HCT116 (cell line): Measurements from ENCODE around the gene EXOC4. TPM values are rescaled to one million over a fixed set of nuclear protein-coding genes. Genes with fewer than 3 reads are reported as not detected.

Experiments
- ATAC-seq: fragments of 200-7000 bp; cut with Tn5 transposase; 2 replicates; pipeline ENCODE4 v1.9.1; 2020; ENCODE audit warnings: mild to moderate bottlenecking, moderate library complexity
- BruUV-seq: library from RNA; stranded (reverse); fragments of 400-500 nt; replicated peaks from 2 replicates; lab custom pipeline; 2021; lab: Mats Ljungman, UMichigan
- CTCF ChIA-PET: fragments of 300-600 bp; sonication (Branson Sonifier 250); formaldehyde crosslinking; loops from one replicate; lab custom pipeline; 2021; ENCODE audit warnings: antibody characterized with exemption; lab: Charles Lee
- POLR2A ChIA-PET: fragments of 300-600, 350-600 bp; sonication (Branson Sonifier 250); formaldehyde crosslinking; loops from one replicate; lab custom pipeline; 2021; ENCODE audit warnings: antibody characterized with exemption; lab: Charles Lee
- RAD21 ChIA-PET, 2 experiments: fragments of 300-600 bp; sonication (Branson Sonifier 250); formaldehyde crosslinking; loops; one replicate each; lab custom pipeline; 2023; ENCODE audit warnings: low total read pairs in 2 of 2; ENCODE audit not compliant: uncharacterized antibody in 2 of 2, unreplicated experiment in 2 of 2, low non-redundant PET in 1 of 2; lab: Charles Lee
- DNase-seq: peaks from one replicate; pipeline ENCODE4 v3.0.0-alpha.2; 2010; ENCODE audit warnings: low read depth, low spot score
- H2AFZ ChIP-seq: fragments of 200-600 bp; shearing (Covaris generic), sonication (generic); 2 replicates; pipeline ENCODE4 v1.6.1; 2017; ENCODE audit warnings: low read depth, mixed run types, mixed read lengths, antibody characterized with exemption, low read length; ENCODE audit not compliant: poor library complexity, severe bottlenecking
- H3K27ac ChIP-seq: 2 replicates; pipeline ENCODE4 v1.5.1; 2012; ENCODE audit warnings: low read depth, low read length
- H3K27me3 ChIP-seq: fragments of 200-600 bp; sonication (generic); 2 replicates; pipeline ENCODE4 v1.6.1; 2016; ENCODE audit warnings: mixed run types, low read length, mixed read lengths; ENCODE audit not compliant: insufficient read depth
- H3K36me3 ChIP-seq, 2 experiments: fragments of 200-500 bp in 1 of 2; fragments of 200-600 bp in 1 of 2; sonication (Bioruptor generic) in 1 of 2; sonication (generic) in 1 of 2; 2 replicates each; pipeline versions ENCODE4 v1.5.1 to v1.6.1; 2014 to 2016; ENCODE audit warnings: low read length in 2 of 2, inconsistent platforms in 1 of 2, mixed read lengths in 1 of 2, mixed run types in 1 of 2; ENCODE audit not compliant: insufficient read depth in 2 of 2, control insufficient read depth in 1 of 2
- H3K4me1 ChIP-seq, 2 experiments: fragments of 200-600 bp in 1 of 2; sonication (generic) in 1 of 2; 2 replicates each; pipeline versions ENCODE4 v1.5.1 to v1.6.1; 2012 to 2017; ENCODE audit warnings: low read length in 2 of 2, inconsistent platforms in 1 of 2, mild to moderate bottlenecking in 1 of 2, mixed read lengths in 1 of 2, mixed run types in 1 of 2, moderate library complexity in 1 of 2; ENCODE audit not compliant: insufficient read depth in 2 of 2, control insufficient read depth in 1 of 2
- H3K4me2 ChIP-seq: fragments of 200-600 bp; sonication (generic); 2 replicates; pipeline ENCODE4 v1.6.1; 2017; ENCODE audit warnings: mixed run types, low read length, mixed read lengths
- H3K4me3 ChIP-seq, 2 experiments: fragments of 200-600 bp in 1 of 2; sonication (generic) in 1 of 2; replicated peaks in 1 of 2; 2 replicates each; pipeline ENCODE4 v1.5.1; 2011 to 2016; ENCODE audit warnings: low read length in 2 of 2, control low read depth in 1 of 2, low read depth in 1 of 2, mild to moderate bottlenecking in 1 of 2, mixed read lengths in 1 of 2, mixed run types in 1 of 2
- H3K79me2 ChIP-seq: fragments of 200-600 bp; sonication (generic); 2 replicates; pipeline ENCODE4 v1.6.1; 2017; ENCODE audit warnings: mild to moderate bottlenecking, mixed run types, low read length, moderate library complexity, mixed read lengths; ENCODE audit not compliant: insufficient read depth
- H3K9ac ChIP-seq: fragments of 200-600 bp; sonication (generic); 2 replicates; pipeline ENCODE4 v1.6.1; 2016; ENCODE audit warnings: low read length, mixed read lengths
- H3K9me2 ChIP-seq: fragments of 200-600 bp; sonication (generic), shearing (Covaris generic); 2 replicates; pipeline ENCODE4 v1.6.1; 2017; ENCODE audit warnings: mixed run types, mild to moderate bottlenecking, moderate library complexity; ENCODE audit not compliant: insufficient read depth
- H3K9me3 ChIP-seq, 2 experiments: fragments of 200-500 bp in 1 of 2; fragments of 200-600 bp in 1 of 2; sonication (Bioruptor generic) in 1 of 2; sonication (generic) in 1 of 2; 2 replicates each; pipeline ENCODE4 v1.6.1; 2014 to 2017; ENCODE audit warnings: low read length in 2 of 2, mixed read lengths in 2 of 2, inconsistent platforms in 1 of 2, low read depth in 1 of 2, mild to moderate bottlenecking in 1 of 2, mixed run types in 1 of 2, moderate library complexity in 1 of 2; ENCODE audit not compliant: control insufficient read depth in 1 of 2, insufficient read depth in 1 of 2
- H4K20me1 ChIP-seq: fragments of 200-600 bp; sonication (generic), shearing (Covaris generic); 2 replicates; pipeline ENCODE4 v1.6.1; 2017; ENCODE audit warnings: mixed run types, mild to moderate bottlenecking, moderate library complexity; ENCODE audit not compliant: insufficient read depth
- EGR1 ChIP-seq: IDR thresholded peaks from 2 replicates; pipeline ENCODE4 v1.6.1; 2012; ENCODE audit warnings: low read depth
- EZH2phosphoT487 ChIP-seq: fragments of 200-600 bp; IDR thresholded peaks from 2 replicates; pipeline ENCODE4 v1.6.1; 2018; ENCODE audit warnings: antibody characterized with exemption, borderline replicate concordance
- FOSL1 ChIP-seq: IDR thresholded peaks from 2 replicates; pipeline ENCODE4 v1.6.1; 2012; ENCODE audit warnings: low read depth
- JUND ChIP-seq: IDR thresholded peaks from 2 replicates; pipeline ENCODE4 v1.6.1; 2012
- POLR2AphosphoS5 ChIP-seq: IDR thresholded peaks from 2 replicates; pipeline ENCODE4 v1.6.1; 2011; ENCODE audit warnings: mild to moderate bottlenecking, low read depth, low read length, moderate library complexity
- RAD21 ChIP-seq: IDR thresholded peaks from 2 replicates; pipeline ENCODE4 v1.6.1; 2012; ENCODE audit warnings: low read depth, mild to moderate bottlenecking
- SIN3A ChIP-seq: IDR thresholded peaks from 2 replicates; pipeline ENCODE4 v1.6.1; 2012; ENCODE audit warnings: low read depth
- SP1 ChIP-seq: IDR thresholded peaks from 2 replicates; pipeline ENCODE4 v1.6.1; 2012; ENCODE audit warnings: low read depth
- ZNF274 ChIP-seq: fragments of 200-500 bp; sonication (Bioruptor generic); IDR thresholded peaks from 2 replicates; pipeline ENCODE4 v1.6.1; 2014; ENCODE audit warnings: mild to moderate bottlenecking, low read depth, low read length, inconsistent platforms
- intact Hi-C: fragments of 100-400 bp; cut with micrococcal nuclease; formaldehyde crosslinking; loops from 2 replicates; pipeline ENCODE4 v1.10.0; 2022
- total RNA-seq: library from RNA; stranded (reverse); gene quantifications from one replicate; pipeline ENCODE4 v1.2.1, GENCODE V29; 2021; ENCODE audit not compliant: unreplicated experiment
- TF ChIP-seq, protein P1 (sequence below): IDR thresholded peaks from 2 replicates; pipeline ENCODE4 v1.6.1; 2012
- TF ChIP-seq, protein P2 (sequence below): IDR thresholded peaks from 2 replicates; pipeline ENCODE4 v1.6.1; 2012; ENCODE audit warnings: low read depth
- TF ChIP-seq, protein P3 (sequence below), 3 experiments: fragments of 200-600 bp in 1 of 3; sonication (generic) in 1 of 3; IDR thresholded peaks in 2 of 3; conservative IDR thresholded peaks in 1 of 3; 2 replicates each; pipeline ENCODE4 v1.5.1; 2012 to 2017; ENCODE audit warnings: low read depth in 2 of 3, low read length in 2 of 3, antibody characterized with exemption in 1 of 3, borderline replicate concordance in 1 of 3, control low read depth in 1 of 3, mild to moderate bottlenecking in 1 of 3, mixed read lengths in 1 of 3, mixed run types in 1 of 3, moderate library complexity in 1 of 3; ENCODE audit not compliant: insufficient read depth in 1 of 3
- TF ChIP-seq, protein P4 (sequence below): IDR thresholded peaks from 2 replicates; pipeline ENCODE4 v1.6.1; 2011; ENCODE audit warnings: mild to moderate bottlenecking, low read length, moderate library complexity; ENCODE audit not compliant: insufficient replicate concordance; ENCODE audit errors: extremely low read depth
- TF ChIP-seq, protein P5 (sequence below): IDR thresholded peaks from 2 replicates; pipeline ENCODE4 v1.6.1; 2012

Gene EXOC4
- total RNA-seq, 1 experiment from 2014 or later: 40.3 TPM

DNA sequence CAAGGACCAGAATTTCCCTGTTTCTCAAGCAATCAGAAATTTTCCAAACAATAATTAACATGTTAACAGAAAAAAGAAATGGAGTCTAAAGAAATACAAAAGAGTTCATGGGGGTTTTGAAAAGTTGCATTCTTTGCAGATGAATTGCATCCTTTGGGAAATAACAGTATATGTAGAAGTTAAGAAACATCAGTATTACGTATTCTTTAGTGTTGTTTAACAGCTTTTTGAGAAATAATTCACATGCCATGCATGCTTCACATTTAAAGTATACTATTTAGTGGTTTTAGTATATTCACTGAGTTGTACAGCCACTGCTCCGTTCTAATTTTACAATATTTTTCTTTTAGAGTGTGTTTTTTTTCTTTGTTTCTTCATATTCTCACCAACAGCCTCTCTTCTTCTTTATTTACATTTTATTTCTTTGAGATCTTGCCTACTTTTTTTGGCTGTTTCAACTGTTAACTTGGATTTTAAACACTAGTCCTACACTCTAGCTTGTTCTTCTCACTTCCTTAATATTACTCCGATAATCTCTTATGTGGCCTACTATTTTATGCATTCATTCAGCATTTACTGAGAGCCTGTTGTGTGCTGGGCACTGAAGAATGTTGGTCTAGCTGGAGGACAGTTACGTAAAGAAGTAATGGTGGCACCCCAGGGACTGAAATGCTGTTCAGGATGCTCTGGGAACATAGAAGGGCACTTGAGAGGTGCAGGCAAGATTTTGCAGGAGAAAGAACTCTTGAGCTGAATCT is 330.1 kb downstream of the EXOC4 start:
- TF ChIP-seq FOSL1: no peak
- TF ChIP-seq SP1: no peak
- no peak for TF ChIP-seq JUND
- TF ChIP-seq, protein P1, sequence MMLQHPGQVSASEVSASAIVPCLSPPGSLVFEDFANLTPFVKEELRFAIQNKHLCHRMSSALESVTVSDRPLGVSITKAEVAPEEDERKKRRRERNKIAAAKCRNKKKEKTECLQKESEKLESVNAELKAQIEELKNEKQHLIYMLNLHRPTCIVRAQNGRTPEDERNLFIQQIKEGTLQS: no peak
- TF ChIP-seq, protein P2, sequence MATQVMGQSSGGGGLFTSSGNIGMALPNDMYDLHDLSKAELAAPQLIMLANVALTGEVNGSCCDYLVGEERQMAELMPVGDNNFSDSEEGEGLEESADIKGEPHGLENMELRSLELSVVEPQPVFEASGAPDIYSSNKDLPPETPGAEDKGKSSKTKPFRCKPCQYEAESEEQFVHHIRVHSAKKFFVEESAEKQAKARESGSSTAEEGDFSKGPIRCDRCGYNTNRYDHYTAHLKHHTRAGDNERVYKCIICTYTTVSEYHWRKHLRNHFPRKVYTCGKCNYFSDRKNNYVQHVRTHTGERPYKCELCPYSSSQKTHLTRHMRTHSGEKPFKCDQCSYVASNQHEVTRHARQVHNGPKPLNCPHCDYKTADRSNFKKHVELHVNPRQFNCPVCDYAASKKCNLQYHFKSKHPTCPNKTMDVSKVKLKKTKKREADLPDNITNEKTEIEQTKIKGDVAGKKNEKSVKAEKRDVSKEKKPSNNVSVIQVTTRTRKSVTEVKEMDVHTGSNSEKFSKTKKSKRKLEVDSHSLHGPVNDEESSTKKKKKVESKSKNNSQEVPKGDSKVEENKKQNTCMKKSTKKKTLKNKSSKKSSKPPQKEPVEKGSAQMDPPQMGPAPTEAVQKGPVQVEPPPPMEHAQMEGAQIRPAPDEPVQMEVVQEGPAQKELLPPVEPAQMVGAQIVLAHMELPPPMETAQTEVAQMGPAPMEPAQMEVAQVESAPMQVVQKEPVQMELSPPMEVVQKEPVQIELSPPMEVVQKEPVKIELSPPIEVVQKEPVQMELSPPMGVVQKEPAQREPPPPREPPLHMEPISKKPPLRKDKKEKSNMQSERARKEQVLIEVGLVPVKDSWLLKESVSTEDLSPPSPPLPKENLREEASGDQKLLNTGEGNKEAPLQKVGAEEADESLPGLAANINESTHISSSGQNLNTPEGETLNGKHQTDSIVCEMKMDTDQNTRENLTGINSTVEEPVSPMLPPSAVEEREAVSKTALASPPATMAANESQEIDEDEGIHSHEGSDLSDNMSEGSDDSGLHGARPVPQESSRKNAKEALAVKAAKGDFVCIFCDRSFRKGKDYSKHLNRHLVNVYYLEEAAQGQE: no peak
- TF ChIP-seq, protein P3, sequence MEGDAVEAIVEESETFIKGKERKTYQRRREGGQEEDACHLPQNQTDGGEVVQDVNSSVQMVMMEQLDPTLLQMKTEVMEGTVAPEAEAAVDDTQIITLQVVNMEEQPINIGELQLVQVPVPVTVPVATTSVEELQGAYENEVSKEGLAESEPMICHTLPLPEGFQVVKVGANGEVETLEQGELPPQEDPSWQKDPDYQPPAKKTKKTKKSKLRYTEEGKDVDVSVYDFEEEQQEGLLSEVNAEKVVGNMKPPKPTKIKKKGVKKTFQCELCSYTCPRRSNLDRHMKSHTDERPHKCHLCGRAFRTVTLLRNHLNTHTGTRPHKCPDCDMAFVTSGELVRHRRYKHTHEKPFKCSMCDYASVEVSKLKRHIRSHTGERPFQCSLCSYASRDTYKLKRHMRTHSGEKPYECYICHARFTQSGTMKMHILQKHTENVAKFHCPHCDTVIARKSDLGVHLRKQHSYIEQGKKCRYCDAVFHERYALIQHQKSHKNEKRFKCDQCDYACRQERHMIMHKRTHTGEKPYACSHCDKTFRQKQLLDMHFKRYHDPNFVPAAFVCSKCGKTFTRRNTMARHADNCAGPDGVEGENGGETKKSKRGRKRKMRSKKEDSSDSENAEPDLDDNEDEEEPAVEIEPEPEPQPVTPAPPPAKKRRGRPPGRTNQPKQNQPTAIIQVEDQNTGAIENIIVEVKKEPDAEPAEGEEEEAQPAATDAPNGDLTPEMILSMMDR (IDR thresholded peaks at IDR 0.05 in 2 of 3, conservative IDR thresholded peaks at IDR 0.05 in 1 of 3; ENCODE audit: borderline replicate concordance in 1 of 3, insufficient read depth in 1 of 3, low read depth in 2 of 3, low read length in 2 of 3): no peak
- TF ChIP-seq, protein P4, sequence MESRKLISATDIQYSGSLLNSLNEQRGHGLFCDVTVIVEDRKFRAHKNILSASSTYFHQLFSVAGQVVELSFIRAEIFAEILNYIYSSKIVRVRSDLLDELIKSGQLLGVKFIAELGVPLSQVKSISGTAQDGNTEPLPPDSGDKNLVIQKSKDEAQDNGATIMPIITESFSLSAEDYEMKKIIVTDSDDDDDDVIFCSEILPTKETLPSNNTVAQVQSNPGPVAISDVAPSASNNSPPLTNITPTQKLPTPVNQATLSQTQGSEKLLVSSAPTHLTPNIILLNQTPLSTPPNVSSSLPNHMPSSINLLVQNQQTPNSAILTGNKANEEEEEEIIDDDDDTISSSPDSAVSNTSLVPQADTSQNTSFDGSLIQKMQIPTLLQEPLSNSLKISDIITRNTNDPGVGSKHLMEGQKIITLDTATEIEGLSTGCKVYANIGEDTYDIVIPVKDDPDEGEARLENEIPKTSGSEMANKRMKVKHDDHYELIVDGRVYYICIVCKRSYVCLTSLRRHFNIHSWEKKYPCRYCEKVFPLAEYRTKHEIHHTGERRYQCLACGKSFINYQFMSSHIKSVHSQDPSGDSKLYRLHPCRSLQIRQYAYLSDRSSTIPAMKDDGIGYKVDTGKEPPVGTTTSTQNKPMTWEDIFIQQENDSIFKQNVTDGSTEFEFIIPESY: no peak
- TF ChIP-seq, protein P5, sequence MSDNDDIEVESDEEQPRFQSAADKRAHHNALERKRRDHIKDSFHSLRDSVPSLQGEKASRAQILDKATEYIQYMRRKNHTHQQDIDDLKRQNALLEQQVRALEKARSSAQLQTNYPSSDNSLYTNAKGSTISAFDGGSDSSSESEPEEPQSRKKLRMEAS: no peak
- no peak for TF ChIP-seq ZNF274
- no peak for TF ChIP-seq EGR1
- no peak for TF ChIP-seq POLR2AphosphoS5
- TF ChIP-seq SIN3A: no peak
- TF ChIP-seq EZH2phosphoT487: no peak
- TF ChIP-seq RAD21: no peak
- Histone ChIP-seq H3K9me2 (no peaks in the 10 kb centered on the region), H3K4me3 (no peak overlapping the region), H3K9me3 (no peaks in the 10 kb centered on the region), H3K27me3 (no peaks in the 10 kb centered on the region), H3K79me2 (no peaks in the 10 kb centered on the region), H4K20me1 (no peaks in the 10 kb centered on the region), H3K4me1 (no peaks in the 10 kb centered on the region), H3K36me3 (no peaks in the 10 kb centered on the region), H3K27ac (no peak overlapping the region), H3K9ac (no peak overlapping the region), H2AFZ (no peak overlapping the region), H3K4me2 (no peak overlapping the region)
- intact Hi-C loops: no loop called here
- ATAC-seq: no peak
- RAD21 ChIA-PET: no interaction called here
- no peak for DNase-seq
- CTCF ChIA-PET: no interaction called here
- POLR2A ChIA-PET: no interaction called here
- no TSS peak for BruUV-seq
